ENCODE results near the gene TMEM143. TPM values are rescaled to one million over a fixed set of nuclear protein-coding genes. Genes with fewer than 3 reads are reported as not detected.

The TMEM143 gene
- total and polyA plus RNA-seq, 2 of the 8 experiments (the other 6 are each of a cell fraction or from before 2014, with no cell fraction given) = 14.2 to 19.1 TPM

- H3K23ac ChIP-seq (ENCODE audit: insufficient read length) = no peak overlapping the region
- H2AK5ac ChIP-seq (ENCODE audit: low read depth, low read length) = no peak overlapping the region; the same call in 1 of the 2 replicates
- no peak overlapping the region for H4K91ac ChIP-seq (replicated peaks; ENCODE audit: insufficient read length, low read length)
- H4K20me1 ChIP-seq (replicated peaks in 1 of 2; ENCODE audit: control insufficient read depth in 1 of 2, insufficient read depth in 2 of 2, low read length in 2 of 2) = no peaks in the 10 kb centered on the region
- H3K23me2 ChIP-seq (ENCODE audit: low read depth, low read length) = peaks cover 7% of the 10 kb centered on the region
- H3K9ac ChIP-seq (replicated peaks in 1 of 4; ENCODE audit: extremely low read depth in 1 of 4, low read depth in 3 of 4, low read length in 3 of 4) = no peak overlapping the region
- no peak overlapping the region for H2BK12ac ChIP-seq (ENCODE audit: low read depth, low read length)
- no peak overlapping the region for H3K4ac ChIP-seq (replicated peaks; ENCODE audit: insufficient read length, low read depth, low read length)
- H3K27ac ChIP-seq (ENCODE audit: low read depth, low read length) = no peak overlapping the region
- no peak overlapping the region for H3K56ac ChIP-seq (replicated peaks; ENCODE audit: insufficient read length, low read depth, low read length)
- H3K9me3 ChIP-seq (ENCODE audit: insufficient read depth in 2 of 2, low read depth in 1 of 2, low read length in 1 of 2) = no peaks in the 10 kb centered on the region
- H2BK20ac ChIP-seq (ENCODE audit: low read length) = no peak overlapping the region
- no peak overlapping the region for H2AFZ ChIP-seq (ENCODE audit: low read length)
- H2BK5ac ChIP-seq (ENCODE audit: low read depth, low read length) = no peak overlapping the region
- no peaks in the 10 kb centered on the region for H3K79me2 ChIP-seq (ENCODE audit: control insufficient read depth in 1 of 2, insufficient read depth in 2 of 2, low read length in 2 of 2)
- ChIA-PET CTCF (ENCODE audit: partially characterized antibody) (interaction anchor here (1.1 kb wide), 1 partner anchor 31 kb away, joined by 3 read pairs; no protein-coding TSS in a partner anchor), POLR2A (ENCODE audit: partially characterized antibody) (interaction anchor here (1.7 kb wide), 1 partner anchor 122 kb away, joined by 4 read pairs; no protein-coding TSS in a partner anchor)
- H3K4me1 ChIP-seq (replicated peaks in 1 of 4; ENCODE audit: control insufficient read depth in 3 of 4, insufficient read depth in 4 of 4, low read length in 3 of 4) = peaks cover 0 to 5% (median 4%) of the 10 kb centered on the region in 4 experiments; a peak in 4 of 7 replicates
- no peak for DNase-seq (ENCODE audit: low read depth in 1 of 2, low spot score in 2 of 2)
- 93% methylated on average over 9 of the region's 11 CpGs; no CpG with 5 or more reads in 1 of the 2 experiments for WGBS, 2 experiments (ENCODE audit: extremely low coverage in 1 of 2, insufficient coverage in 1 of 2, insufficient read length in 1 of 2, insufficient replicate concordance in 2 of 2, low coverage in 1 of 2, low lambda C conversion rate in 2 of 2, missing lambda C conversion rate in 1 of 2)
- H4K5ac ChIP-seq (ENCODE audit: insufficient read length, low read depth, low read length) = no peak overlapping the region
- TF ChIP-seq POLR2A (IDR thresholded peaks at IDR 0.05; ENCODE audit: control extremely low read depth in 1 of 2, low read depth in 2 of 2, low read length in 2 of 2) (no peak), ATF2 (IDR thresholded peaks at IDR 0.05; ENCODE audit: low read length) (no peak), HDAC6 (IDR thresholded peaks at IDR 0.05; ENCODE audit: low read depth, low read length) (no peak), KDM1A (IDR thresholded peaks at IDR 0.05; ENCODE audit: borderline replicate concordance, low read length) (no peak), CTBP2 (IDR thresholded peaks at IDR 0.05; ENCODE audit: borderline replicate concordance, insufficient read depth, insufficient read length, low read length) (no peak)
- H2BK15ac ChIP-seq (ENCODE audit: low read length) = no peak overlapping the region
- H4K8ac ChIP-seq (ENCODE audit: extremely low read depth, insufficient read depth, low read length) = peak overlapping the region; percentile 12; the same call in 1 of the 2 replicates
- no peaks in the 10 kb centered on the region for H3K79me1 ChIP-seq (ENCODE audit: low read depth, low read length)
- no peak overlapping the region for H2BK120ac ChIP-seq (replicated peaks; ENCODE audit: low read depth, low read length)
- no peak overlapping the region for H3K4me2 ChIP-seq (ENCODE audit: insufficient read depth in 1 of 2, low read depth in 2 of 2, low read length in 2 of 2)
- H3K36me3 ChIP-seq (ENCODE audit: control insufficient read depth in 2 of 4, insufficient read depth in 4 of 4, low read length in 3 of 4) = no peaks in the 10 kb centered on the region; a peak in 1 of 8 replicates
- H3K18ac ChIP-seq (ENCODE audit: extremely low read depth, low read length) = no peak overlapping the region
- no peak overlapping the region for H3K4me3 ChIP-seq (ENCODE audit: extremely low read depth in 1 of 4, insufficient read depth in 2 of 4, low read depth in 3 of 4, low read length in 4 of 4)
- FAIRE-seq = no peak
- H3K14ac ChIP-seq (ENCODE audit: insufficient read length) = no peak overlapping the region
- H3K27me3 ChIP-seq (replicated peaks in 1 of 4; ENCODE audit: control insufficient read depth in 3 of 4, extremely low read depth in 1 of 4, insufficient read depth in 3 of 4, low read length in 3 of 4) = peaks cover 0 to 10% (median 2%) of the 10 kb centered on the region in 4 experiments; a peak in 3 of 7 replicates
These were observed 1.9 kb upstream of the TMEM143 start for GRCh38 chr19:48365602-48366001.
